Neural cell (in vitro differentiated cells): ENCODE data around the gene GAREM2.

Experiments
- EP300 ChIP-seq: fragments of 450-650 bp; conservative IDR thresholded peaks from 2 replicates; pipeline ENCODE4 v1.6.1; 2014; ENCODE audit warnings: antibody characterized with exemption, mild to moderate bottlenecking, moderate library complexity; ENCODE audit not compliant: poor library complexity, severe bottlenecking
- EZH2 ChIP-seq: fragments of 200-600, 300-800 bp; shearing (Covaris generic), sonication (generic); IDR thresholded peaks from 2 replicates; pipeline ENCODE4 v1.6.1; 2014; ENCODE audit warnings: antibody characterized with exemption, low read length, borderline replicate concordance, mild to moderate bottlenecking; ENCODE audit not compliant: insufficient read depth, poor library complexity, severe bottlenecking
- MXI1 ChIP-seq: fragments of 450-650 bp; conservative IDR thresholded peaks from 2 replicates; pipeline ENCODE4 v1.6.1; 2014; ENCODE audit warnings: antibody characterized with exemption, mild to moderate bottlenecking; ENCODE audit not compliant: poor library complexity, severe bottlenecking
- POLR2AphosphoS5 ChIP-seq: IDR thresholded peaks from 2 replicates; pipeline ENCODE4 v1.6.1; 2012
- TF ChIP-seq, protein P1 (sequence below): fragments of 450-650 bp; IDR thresholded peaks from 2 replicates; pipeline ENCODE4 v1.5.1; 2014; ENCODE audit warnings: antibody characterized with exemption, mild to moderate bottlenecking, moderate library complexity; ENCODE audit not compliant: poor library complexity, severe bottlenecking
- TF ChIP-seq, protein P2 (sequence below): IDR thresholded peaks from 2 replicates; pipeline ENCODE4 v1.6.1; 2012; ENCODE audit warnings: borderline replicate concordance

GRCh38 chr2:26178746-26179436, 6.0 kb downstream of the GAREM2 start:
- TF ChIP-seq, protein P1, sequence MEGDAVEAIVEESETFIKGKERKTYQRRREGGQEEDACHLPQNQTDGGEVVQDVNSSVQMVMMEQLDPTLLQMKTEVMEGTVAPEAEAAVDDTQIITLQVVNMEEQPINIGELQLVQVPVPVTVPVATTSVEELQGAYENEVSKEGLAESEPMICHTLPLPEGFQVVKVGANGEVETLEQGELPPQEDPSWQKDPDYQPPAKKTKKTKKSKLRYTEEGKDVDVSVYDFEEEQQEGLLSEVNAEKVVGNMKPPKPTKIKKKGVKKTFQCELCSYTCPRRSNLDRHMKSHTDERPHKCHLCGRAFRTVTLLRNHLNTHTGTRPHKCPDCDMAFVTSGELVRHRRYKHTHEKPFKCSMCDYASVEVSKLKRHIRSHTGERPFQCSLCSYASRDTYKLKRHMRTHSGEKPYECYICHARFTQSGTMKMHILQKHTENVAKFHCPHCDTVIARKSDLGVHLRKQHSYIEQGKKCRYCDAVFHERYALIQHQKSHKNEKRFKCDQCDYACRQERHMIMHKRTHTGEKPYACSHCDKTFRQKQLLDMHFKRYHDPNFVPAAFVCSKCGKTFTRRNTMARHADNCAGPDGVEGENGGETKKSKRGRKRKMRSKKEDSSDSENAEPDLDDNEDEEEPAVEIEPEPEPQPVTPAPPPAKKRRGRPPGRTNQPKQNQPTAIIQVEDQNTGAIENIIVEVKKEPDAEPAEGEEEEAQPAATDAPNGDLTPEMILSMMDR, result no peak
- TF ChIP-seq EZH2 (no peak), POLR2AphosphoS5 (no peak), MXI1 (no peak), EP300 (no peak)
- TF ChIP-seq, protein P2, sequence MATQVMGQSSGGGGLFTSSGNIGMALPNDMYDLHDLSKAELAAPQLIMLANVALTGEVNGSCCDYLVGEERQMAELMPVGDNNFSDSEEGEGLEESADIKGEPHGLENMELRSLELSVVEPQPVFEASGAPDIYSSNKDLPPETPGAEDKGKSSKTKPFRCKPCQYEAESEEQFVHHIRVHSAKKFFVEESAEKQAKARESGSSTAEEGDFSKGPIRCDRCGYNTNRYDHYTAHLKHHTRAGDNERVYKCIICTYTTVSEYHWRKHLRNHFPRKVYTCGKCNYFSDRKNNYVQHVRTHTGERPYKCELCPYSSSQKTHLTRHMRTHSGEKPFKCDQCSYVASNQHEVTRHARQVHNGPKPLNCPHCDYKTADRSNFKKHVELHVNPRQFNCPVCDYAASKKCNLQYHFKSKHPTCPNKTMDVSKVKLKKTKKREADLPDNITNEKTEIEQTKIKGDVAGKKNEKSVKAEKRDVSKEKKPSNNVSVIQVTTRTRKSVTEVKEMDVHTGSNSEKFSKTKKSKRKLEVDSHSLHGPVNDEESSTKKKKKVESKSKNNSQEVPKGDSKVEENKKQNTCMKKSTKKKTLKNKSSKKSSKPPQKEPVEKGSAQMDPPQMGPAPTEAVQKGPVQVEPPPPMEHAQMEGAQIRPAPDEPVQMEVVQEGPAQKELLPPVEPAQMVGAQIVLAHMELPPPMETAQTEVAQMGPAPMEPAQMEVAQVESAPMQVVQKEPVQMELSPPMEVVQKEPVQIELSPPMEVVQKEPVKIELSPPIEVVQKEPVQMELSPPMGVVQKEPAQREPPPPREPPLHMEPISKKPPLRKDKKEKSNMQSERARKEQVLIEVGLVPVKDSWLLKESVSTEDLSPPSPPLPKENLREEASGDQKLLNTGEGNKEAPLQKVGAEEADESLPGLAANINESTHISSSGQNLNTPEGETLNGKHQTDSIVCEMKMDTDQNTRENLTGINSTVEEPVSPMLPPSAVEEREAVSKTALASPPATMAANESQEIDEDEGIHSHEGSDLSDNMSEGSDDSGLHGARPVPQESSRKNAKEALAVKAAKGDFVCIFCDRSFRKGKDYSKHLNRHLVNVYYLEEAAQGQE, result no peak
